Kasumi-1 (cell line): ENCODE results near the gene ZBTB42.

ENCODE experiments used
- DNase-seq, 2 experiments: peaks; one replicate each; lab custom pipeline; 2025; lab: John Stamatoyannopoulos, UW

Gene ZBTB42

DNA sequence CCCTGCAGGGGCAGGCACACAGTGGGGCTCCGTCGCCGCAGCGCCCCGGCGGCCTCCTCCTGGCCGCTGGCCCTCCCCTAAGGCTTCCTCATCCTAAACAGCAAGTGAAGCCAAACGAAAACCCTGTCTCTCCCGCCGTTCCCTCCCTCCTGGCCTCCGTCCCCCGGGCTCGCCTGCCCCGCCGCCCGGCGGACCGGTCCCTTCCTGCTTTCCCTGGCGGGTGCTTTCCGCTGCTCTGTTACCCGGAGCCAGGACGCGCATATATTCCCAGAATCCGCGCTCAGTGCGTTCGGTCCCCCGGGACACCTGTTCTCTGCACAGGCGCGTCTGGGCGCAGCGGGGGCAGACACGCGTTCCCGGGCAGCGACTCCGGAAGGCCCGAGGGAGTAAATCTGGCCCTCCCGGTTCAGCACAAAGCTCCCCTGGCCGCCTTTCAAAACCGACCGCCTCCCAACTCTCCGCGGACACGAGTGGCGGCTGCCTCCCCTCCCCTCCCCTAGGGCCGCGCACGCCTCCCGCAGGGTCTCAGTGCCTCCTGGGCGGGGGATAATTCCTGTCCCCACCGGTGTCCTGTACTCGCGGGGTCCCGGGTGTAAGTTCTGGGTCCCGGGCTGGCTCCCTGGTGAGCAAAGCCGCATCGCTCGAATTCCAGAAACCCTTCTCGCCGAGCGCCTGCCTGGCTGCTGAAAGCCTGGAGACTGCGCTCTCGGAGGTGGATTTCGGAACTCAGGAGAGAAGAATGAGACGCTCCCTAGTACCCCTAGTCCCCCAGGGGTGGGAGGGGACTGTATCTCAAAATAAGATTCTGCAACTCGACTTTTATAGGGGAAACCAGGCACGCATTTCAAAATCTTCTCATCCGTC is 42.8 kb downstream of the ZBTB42 start:
- DNase-seq: no peak

GRCh38 chr14:104844306-104845032 is 43.6 kb downstream of the ZBTB42 start:
- DNase-seq: no peak

GRCh38 chr14:104845033-104845666 is 44.2 kb downstream of the ZBTB42 start:
- DNase-seq: no peak

DNA sequence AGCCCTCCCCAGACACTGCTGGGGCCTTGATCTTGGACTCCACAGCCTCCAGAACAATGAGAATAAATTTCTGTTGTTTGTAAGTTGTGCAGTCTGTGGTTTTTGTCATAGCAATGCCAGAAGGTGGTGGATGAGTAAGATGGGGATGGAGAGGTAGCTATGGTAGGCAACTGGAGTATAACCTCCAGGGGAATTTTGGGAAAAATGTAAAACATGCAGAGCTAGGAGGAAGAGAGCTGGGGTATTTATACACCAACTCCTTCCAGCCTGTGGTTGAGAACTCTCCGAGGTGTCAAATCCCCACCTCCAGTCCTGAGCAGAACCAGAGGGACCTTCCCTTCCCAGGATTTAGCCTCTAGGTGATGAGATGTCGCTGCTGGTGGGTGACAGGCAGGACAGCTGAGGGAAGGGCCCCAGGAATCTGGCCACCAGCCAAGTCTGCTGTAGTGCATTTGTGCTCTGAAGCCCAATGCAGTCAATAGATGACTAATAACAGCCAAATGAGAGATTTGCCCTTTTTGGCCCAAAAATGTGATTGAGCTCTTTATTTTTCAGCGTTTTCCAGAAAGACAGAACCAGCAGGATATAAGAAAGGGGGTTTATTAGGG is 45.0 kb downstream of the ZBTB42 start:
- DNase-seq: no peak

- no peak for DNase-seq
These were observed 51.4 kb downstream of the ZBTB42 start for GRCh38 chr14:104852280-104852663.
